ENCODE results near the gene VOPP1. TPM values are rescaled to one million over a fixed set of nuclear protein-coding genes. Genes with fewer than 3 reads are reported as not detected.
A peak's percentile ranks its signal among the peaks of the same experiment; 100 is the strongest.

VOPP1 gene
- total and polyA plus RNA-seq, 10 of the 15 experiments (the other 5 are each of a cell fraction or from before 2014, with no cell fraction given) = 32.8 to 206 (median 129) TPM

DNA sequence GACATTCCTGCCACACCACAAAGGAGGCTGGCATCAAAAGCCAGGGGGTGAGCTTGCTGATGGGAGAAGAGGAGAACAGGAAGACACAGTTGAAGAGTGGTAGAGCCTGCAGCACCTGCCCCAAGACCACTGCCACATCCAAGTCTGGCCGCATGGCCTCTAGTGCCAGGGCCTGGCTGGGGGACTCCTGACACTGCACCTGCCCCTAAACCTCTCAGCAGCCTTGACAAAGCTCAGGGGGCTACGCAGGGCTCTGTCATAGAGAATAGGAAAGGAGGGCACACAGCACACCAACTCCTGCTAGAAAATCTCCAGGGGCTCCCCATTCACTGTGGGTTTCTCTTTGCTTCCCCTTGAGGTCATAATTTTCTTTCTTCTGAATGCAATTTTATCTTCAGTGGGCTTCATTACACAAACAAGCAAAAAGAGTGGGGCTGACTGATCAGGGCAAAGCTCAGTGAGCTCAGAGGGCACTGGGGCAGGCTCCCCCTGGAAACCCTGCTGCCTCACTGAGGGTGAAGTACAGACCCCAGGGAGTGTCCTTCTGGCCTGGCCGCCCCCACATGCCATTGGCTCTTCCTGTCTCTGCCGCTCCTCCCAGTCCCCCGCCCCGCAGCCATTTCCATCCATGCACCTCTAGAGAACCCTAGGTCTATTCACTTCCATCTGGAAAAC is 37.2 kb downstream of the VOPP1 start (continued):
- TF ChIP-seq ETV6 (conservative IDR thresholded peaks at IDR 0.05 in 1 of 2, IDR thresholded peaks at IDR 0.05 in 1 of 2; ENCODE audit: borderline replicate concordance in 1 of 2, low read depth in 1 of 2) = peak in 1 of 2 experiments; percentile 36; a peak in 1 of 4 replicates
- TF ChIP-seq, protein P1, sequence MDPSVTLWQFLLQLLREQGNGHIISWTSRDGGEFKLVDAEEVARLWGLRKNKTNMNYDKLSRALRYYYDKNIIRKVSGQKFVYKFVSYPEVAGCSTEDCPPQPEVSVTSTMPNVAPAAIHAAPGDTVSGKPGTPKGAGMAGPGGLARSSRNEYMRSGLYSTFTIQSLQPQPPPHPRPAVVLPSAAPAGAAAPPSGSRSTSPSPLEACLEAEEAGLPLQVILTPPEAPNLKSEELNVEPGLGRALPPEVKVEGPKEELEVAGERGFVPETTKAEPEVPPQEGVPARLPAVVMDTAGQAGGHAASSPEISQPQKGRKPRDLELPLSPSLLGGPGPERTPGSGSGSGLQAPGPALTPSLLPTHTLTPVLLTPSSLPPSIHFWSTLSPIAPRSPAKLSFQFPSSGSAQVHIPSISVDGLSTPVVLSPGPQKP (IDR thresholded peaks at IDR 0.05; ENCODE audit: low read depth, low read length) = no peak
- TF ChIP-seq, protein P2, sequence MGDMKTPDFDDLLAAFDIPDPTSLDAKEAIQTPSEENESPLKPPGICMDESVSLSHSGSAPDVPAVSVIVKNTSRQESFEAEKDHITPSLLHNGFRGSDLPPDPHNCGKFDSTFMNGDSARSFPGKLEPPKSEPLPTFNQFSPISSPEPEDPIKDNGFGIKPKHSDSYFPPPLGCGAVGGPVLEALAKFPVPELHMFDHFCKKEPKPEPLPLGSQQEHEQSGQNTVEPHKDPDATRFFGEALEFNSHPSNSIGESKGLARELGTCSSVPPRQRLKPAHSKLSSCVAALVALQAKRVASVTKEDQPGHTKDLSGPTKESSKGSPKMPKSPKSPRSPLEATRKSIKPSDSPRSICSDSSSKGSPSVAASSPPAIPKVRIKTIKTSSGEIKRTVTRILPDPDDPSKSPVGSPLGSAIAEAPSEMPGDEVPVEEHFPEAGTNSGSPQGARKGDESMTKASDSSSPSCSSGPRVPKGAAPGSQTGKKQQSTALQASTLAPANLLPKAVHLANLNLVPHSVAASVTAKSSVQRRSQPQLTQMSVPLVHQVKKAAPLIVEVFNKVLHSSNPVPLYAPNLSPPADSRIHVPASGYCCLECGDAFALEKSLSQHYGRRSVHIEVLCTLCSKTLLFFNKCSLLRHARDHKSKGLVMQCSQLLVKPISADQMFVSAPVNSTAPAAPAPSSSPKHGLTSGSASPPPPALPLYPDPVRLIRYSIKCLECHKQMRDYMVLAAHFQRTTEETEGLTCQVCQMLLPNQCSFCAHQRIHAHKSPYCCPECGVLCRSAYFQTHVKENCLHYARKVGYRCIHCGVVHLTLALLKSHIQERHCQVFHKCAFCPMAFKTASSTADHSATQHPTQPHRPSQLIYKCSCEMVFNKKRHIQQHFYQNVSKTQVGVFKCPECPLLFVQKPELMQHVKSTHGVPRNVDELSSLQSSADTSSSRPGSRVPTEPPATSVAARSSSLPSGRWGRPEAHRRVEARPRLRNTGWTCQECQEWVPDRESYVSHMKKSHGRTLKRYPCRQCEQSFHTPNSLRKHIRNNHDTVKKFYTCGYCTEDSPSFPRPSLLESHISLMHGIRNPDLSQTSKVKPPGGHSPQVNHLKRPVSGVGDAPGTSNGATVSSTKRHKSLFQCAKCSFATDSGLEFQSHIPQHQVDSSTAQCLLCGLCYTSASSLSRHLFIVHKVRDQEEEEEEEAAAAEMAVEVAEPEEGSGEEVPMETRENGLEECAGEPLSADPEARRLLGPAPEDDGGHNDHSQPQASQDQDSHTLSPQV (IDR thresholded peaks at IDR 0.05) = no peak
- 0 out of 2 replicates have a peak, but pooled peaks have one; percentile 18 for TF ChIP-seq PAX5 (IDR thresholded peaks at IDR 0.05; ENCODE audit: borderline replicate concordance, low read depth, low read length)
- peak; percentile 9 for TF ChIP-seq SP1 (IDR thresholded peaks at IDR 0.05; ENCODE audit: low read depth, low read length)
